Upper lobe of left lung (tissue), 6 donors: ENCODE results near the gene TAS2R60. TPM values are rescaled to one million over a fixed set of nuclear protein-coding genes. Genes with fewer than 3 reads are reported as not detected.
A peak's percentile ranks its signal among the peaks of the same experiment; 100 is the strongest.

ENCODE experiments used
- ATAC-seq, 2 donors: fragments of 200-7000 bp; cut with Tn5 transposase; one replicate each; pipeline ENCODE4 v1.9.1; 2022; ENCODE audit warnings: mild to moderate bottlenecking in 2 of 2, moderate library complexity in 2 of 2; ENCODE audit not compliant: low FRiP score in 2 of 2
- DNase-seq, 2 donors: peaks; one replicate each; pipeline ENCODE4 v3.0.0-alpha.2; 2019 to 2020
- H3K27ac ChIP-seq, 4 donors: fragments of 200-600 bp; sonication (generic); one replicate each; pipeline ENCODE4 v1.5.1; 2016 to 2019
- H3K27me3 ChIP-seq, 4 donors: fragments of 200-600 bp; sonication (generic); one replicate each; pipeline ENCODE4 v1.5.1; 2017 to 2019
- H3K36me3 ChIP-seq, 4 donors: fragments of 200-600 bp; sonication (generic); one replicate each; pipeline ENCODE4 v1.5.1; 2016 to 2019
- H3K4me1 ChIP-seq, 4 donors: fragments of 200-600 bp; sonication (generic); one replicate each; pipeline ENCODE4 v1.5.1; 2018 to 2019
- H3K4me3 ChIP-seq, 4 donors: fragments of 200-600 bp; sonication (generic); one replicate each; pipeline ENCODE4 v1.5.1; 2017 to 2019; ENCODE audit warnings: mild to moderate bottlenecking in 2 of 4, moderate library complexity in 1 of 4
- H3K9me3 ChIP-seq, 4 donors: fragments of 200-600 bp; sonication (generic); one replicate each; pipeline ENCODE4 v1.5.1; 2018 to 2019
- CTCF ChIP-seq, 6 experiments: fragments of 450-650 bp in 4 of 6; fragments of 200-600 bp in 2 of 6; sonication (generic) in 2 of 6; IDR thresholded peaks; one replicate each; pipeline ENCODE4 v1.5.1; 2016 to 2019; ENCODE audit warnings: antibody characterized with exemption in 6 of 6
- EP300 ChIP-seq, 4 donors: sonication (generic); formaldehyde crosslinking; IDR thresholded peaks; one replicate each; pipeline ENCODE4 v1.5.1; 2017; ENCODE audit warnings: antibody characterized with exemption in 4 of 4, control low read depth in 2 of 4
- POLR2A ChIP-seq, 4 donors: fragments of 450-650 bp; IDR thresholded peaks; one replicate each; pipeline ENCODE4 v1.5.1; 2016 to 2017; ENCODE audit warnings: antibody characterized with exemption in 4 of 4, mild to moderate bottlenecking in 2 of 4
- POLR2AphosphoS5 ChIP-seq, 2 donors: sonication (generic); formaldehyde crosslinking; IDR thresholded peaks; one replicate each; pipeline ENCODE4 v1.5.1; 2017; ENCODE audit warnings: antibody characterized with exemption in 2 of 2
- WGBS, 2 donors: methylation state at CpG; one replicate each; pipeline ENCODE4 v1.1.5; 2017 to 2018; 5-methylcytosine and 5-hydroxymethylcytosine counted together
- total RNA-seq, 6 donors: library from RNA; depleted of rRNA in 4 of 6; stranded (reverse); fragments of >200 nt in 4 of 6; gene quantifications; one replicate each; pipeline versions ENCODE4 v1.1.0 to v1.2.1, GENCODE V29; 2016 to 2021
- donor health status: DM: no; HTN: no; CAD: no; lungs with moderate emphysema.
- donor health status: DM: no; HTN: yes; CAD: no; lungs with severe emphysema.

The TAS2R60 gene
- total RNA-seq, 6 donors from 2014 or later, result 0.83 to 3.1 (median 1.2) TPM; not detected in 3

DNA sequence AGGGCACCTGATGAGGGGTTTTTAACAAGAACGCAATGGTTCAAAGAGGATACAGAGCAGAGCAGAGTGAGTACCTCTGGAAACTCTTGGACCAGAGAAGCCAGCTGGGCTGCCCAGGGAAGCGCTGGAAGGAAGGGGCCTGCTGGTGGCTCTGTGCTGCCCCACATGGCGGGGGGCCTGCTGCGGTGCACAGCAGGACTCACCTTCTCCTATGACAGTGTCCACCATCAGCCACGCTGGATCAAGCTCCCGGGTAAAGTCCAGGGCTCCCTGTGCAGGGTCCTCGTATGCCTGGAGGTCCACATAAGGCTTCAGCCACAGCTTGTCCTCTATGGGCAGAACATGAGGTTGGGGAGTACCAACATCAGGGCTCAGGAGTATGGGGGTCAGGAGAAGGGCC lies 47.1 kb upstream of the TAS2R60 start:
- ATAC-seq, result no peak
- WGBS, 2 donors, result 70 to 80% methylated on average over 4 to 7 of the region's 7 CpGs
- TF ChIP-seq POLR2A (IDR thresholded peaks at IDR 0.05), result no peak
- Histone ChIP-seq H3K36me3 (peaks cover 3 to 26% (median 9%) of the 10 kb centered on the region in 4 donors), H3K4me1 (peaks cover 41 to 52% (median 45%) of the 10 kb centered on the region in 4 donors), H3K9me3 (no peaks in the 10 kb centered on the region), H3K27me3 (no peaks in the 10 kb centered on the region), H3K4me3 (peak overlapping the region in 1 of 4 donors; percentile 14), H3K27ac (peak overlapping the region; percentile 41 to 62 (median 60))
- DNase-seq, result no peak

- H3K36me3 ChIP-seq, result peaks cover 0 to 20% (median 2%) of the 10 kb centered on the region in 4 donors
- H3K27ac ChIP-seq, result peak overlapping the region in 3 of 4 donors; percentile 10 to 61 (median 19)
- no peaks in the 10 kb centered on the region for H3K9me3 ChIP-seq
- WGBS, 2 donors, result 82 to 90% methylated on average over 21 to 28 of the region's 28 CpGs
- ATAC-seq (peak; percentile 52 to 54), DNase-seq (peak in 1 of 2 donors; percentile 81)
- peak; percentile 64 to 72 for TF ChIP-seq POLR2AphosphoS5 (IDR thresholded peaks at IDR 0.05)
- TF ChIP-seq POLR2A (IDR thresholded peaks at IDR 0.05), result no peak
- no peaks in the 10 kb centered on the region for H3K27me3 ChIP-seq
- peaks cover 33 to 45% (median 38%) of the 10 kb centered on the region in 4 donors for H3K4me1 ChIP-seq
- no peak overlapping the region for H3K4me3 ChIP-seq
These were observed 46.4 kb upstream of the TAS2R60 start for GRCh38 chr7:143396625-143397556.

- DNase-seq (peak in 1 of 2 donors; percentile 60), ATAC-seq (no peak)
- peaks cover 0 to 11% (median 0%) of the 10 kb centered on the region in 4 donors for H3K36me3 ChIP-seq
- H3K27me3 ChIP-seq, result no peaks in the 10 kb centered on the region
- H3K4me3 ChIP-seq, result no peak overlapping the region
- TF ChIP-seq POLR2A (IDR thresholded peaks at IDR 0.05) (no peak), POLR2AphosphoS5 (IDR thresholded peaks at IDR 0.05) (no peak), CTCF (IDR thresholded peaks at IDR 0.05) (no peak), EP300 (IDR thresholded peaks at IDR 0.05) (no peak)
- peaks cover 23 to 34% (median 29%) of the 10 kb centered on the region in 4 donors for H3K4me1 ChIP-seq
- no peaks in the 10 kb centered on the region for H3K9me3 ChIP-seq
- H3K27ac ChIP-seq, result no peak overlapping the region
- WGBS, 2 donors, result 89 to 94% methylated on average over 14 to 16 of the region's 16 CpGs
These were observed 45.3 kb upstream of the TAS2R60 start for GRCh38 chr7:143397710-143398530.

- Histone ChIP-seq H3K36me3 (peaks cover 0 to 5% (median 0%) of the 10 kb centered on the region in 4 donors), H3K27ac (no peak overlapping the region), H3K9me3 (no peaks in the 10 kb centered on the region), H3K27me3 (no peaks in the 10 kb centered on the region), H3K4me1 (peaks cover 16 to 27% (median 22%) of the 10 kb centered on the region in 4 donors), H3K4me3 (no peak overlapping the region)
- DNase-seq, result peak in 1 of 2 donors; percentile 79
- 87 to 92% methylated on average over 3 to 14 of the region's 14 CpGs for WGBS, 2 donors
- ATAC-seq, result no peak
- TF ChIP-seq EP300 (IDR thresholded peaks at IDR 0.05) (no peak), POLR2A (IDR thresholded peaks at IDR 0.05) (no peak), CTCF (IDR thresholded peaks at IDR 0.05) (no peak), POLR2AphosphoS5 (IDR thresholded peaks at IDR 0.05) (no peak)
These were observed 44.6 kb upstream of the TAS2R60 start for GRCh38 chr7:143398616-143399015.

GRCh38 chr7:143399151-143399550 lies 44.1 kb upstream of the TAS2R60 start:
- no peaks in the 10 kb centered on the region for H3K27me3 ChIP-seq
- 88 to 90% methylated on average over 1 to 8 of the region's 8 CpGs for WGBS, 2 donors
- TF ChIP-seq POLR2A (IDR thresholded peaks at IDR 0.05), result no peak
- no peak for TF ChIP-seq CTCF (IDR thresholded peaks at IDR 0.05)
- TF ChIP-seq POLR2AphosphoS5 (IDR thresholded peaks at IDR 0.05), result no peak
- peaks cover 0 to 5% (median 0%) of the 10 kb centered on the region in 4 donors for H3K36me3 ChIP-seq
- no peaks in the 10 kb centered on the region for H3K9me3 ChIP-seq
- H3K4me1 ChIP-seq, result peaks cover 14 to 25% (median 21%) of the 10 kb centered on the region in 4 donors
- no peak for ATAC-seq
- no peak overlapping the region for H3K27ac ChIP-seq
- no peak overlapping the region for H3K4me3 ChIP-seq
- no peak for DNase-seq
